GM12878 (cell line): ENCODE data around the gene RNASE9. TPM values are rescaled to one million over a fixed set of nuclear protein-coding genes. Genes with fewer than 3 reads are reported as not detected.

ENCODE experiments used
- CHD4 ChIP-seq: fragments of 200-600 bp; sonication (generic); IDR thresholded peaks from 2 replicates; pipeline ENCODE4 v1.6.1; 2016; ENCODE audit warnings: mild to moderate bottlenecking
- CREB1 ChIP-seq: IDR thresholded peaks from 2 replicates; pipeline ENCODE4 v1.6.1; 2012; ENCODE audit warnings: low read depth, mild to moderate bottlenecking, inconsistent platforms
- CREM ChIP-seq: IDR thresholded peaks from 2 replicates; pipeline ENCODE4 v1.6.1; 2014; ENCODE audit warnings: antibody characterized with exemption, low read depth
- EED ChIP-seq: sonication (generic); IDR thresholded peaks from 2 replicates; pipeline ENCODE4 v1.6.1; 2016; ENCODE audit warnings: antibody characterized with exemption, low read depth
- FOS ChIP-seq: IDR thresholded peaks from 3 replicates; pipeline ENCODE4 v1.6.1; 2011; ENCODE audit warnings: borderline replicate concordance; ENCODE audit not compliant: insufficient read length; ENCODE audit errors: extremely low read depth
- HCFC1 ChIP-seq: fragments of 150-350 bp; IDR thresholded peaks from 2 replicates; pipeline ENCODE4 v1.6.1; 2014; ENCODE audit warnings: low read length
- JUNB ChIP-seq: IDR thresholded peaks from 2 replicates; pipeline ENCODE4 v1.6.1; 2016; ENCODE audit warnings: antibody characterized with exemption, mild to moderate bottlenecking
- KDM1A ChIP-seq: fragments of 200-600 bp; sonication (generic); IDR thresholded peaks from 2 replicates; pipeline ENCODE4 v1.6.1; 2016; ENCODE audit warnings: borderline replicate concordance
- MYB ChIP-seq: fragments of 150-350 bp; IDR thresholded peaks from 2 replicates; pipeline ENCODE4 v1.6.1; 2014; ENCODE audit warnings: mild to moderate bottlenecking, low read depth, low read length, borderline replicate concordance
- MYC ChIP-seq: IDR thresholded peaks from 2 replicates; pipeline ENCODE4 v1.6.1; 2011; ENCODE audit warnings: mild to moderate bottlenecking, low read length, moderate library complexity, inconsistent platforms; ENCODE audit not compliant: insufficient read depth, insufficient replicate concordance, insufficient read length, severe bottlenecking
- PAX5 ChIP-seq: IDR thresholded peaks from 2 replicates; pipeline ENCODE4 v1.6.1; 2011; ENCODE audit warnings: low read depth, low read length, borderline replicate concordance
- PAX8 ChIP-seq: fragments of 450-650 bp; IDR thresholded peaks from 2 replicates; pipeline ENCODE4 v1.6.1; 2017; ENCODE audit warnings: mild to moderate bottlenecking, moderate library complexity
- POLR2A ChIP-seq: IDR thresholded peaks from 2 replicates; pipeline ENCODE4 v1.6.1; 2011; ENCODE audit warnings: low read depth, mild to moderate bottlenecking, low read length
- POLR2AphosphoS2 ChIP-seq: IDR thresholded peaks from 2 replicates; pipeline ENCODE4 v1.6.1; 2011; ENCODE audit warnings: low read depth, mild to moderate bottlenecking, low read length, improper control_type of control experiment, moderate library complexity
- SMAD1 ChIP-seq: fragments of 450-650 bp; IDR thresholded peaks from 2 replicates; pipeline ENCODE4 v1.6.1; 2018; ENCODE audit warnings: mild to moderate bottlenecking, low read depth; ENCODE audit not compliant: partially characterized antibody
- SMARCA5 ChIP-seq: fragments of 450-650 bp; IDR thresholded peaks from 2 replicates; pipeline ENCODE4 v1.6.1; 2017; ENCODE audit warnings: mild to moderate bottlenecking
- SRF ChIP-seq, 2 experiments: IDR thresholded peaks; 2 replicates each; pipeline ENCODE4 v1.6.1; 2011; ENCODE audit warnings: low read depth in 2 of 2, low read length in 2 of 2, mild to moderate bottlenecking in 1 of 2, moderate library complexity in 1 of 2
- STAT3 ChIP-seq: IDR thresholded peaks from 2 replicates; pipeline ENCODE4 v1.6.1; 2011; ENCODE audit warnings: low read depth, low read length, improper control_type of control experiment
- SUPT20H ChIP-seq: IDR thresholded peaks from 2 replicates; pipeline ENCODE4 v1.6.1; 2011; ENCODE audit warnings: low read depth, mild to moderate bottlenecking, low read length, moderate library complexity, borderline replicate concordance; ENCODE audit not compliant: control insufficient read depth
- TARDBP ChIP-seq: IDR thresholded peaks from 2 replicates; pipeline ENCODE4 v1.6.1; 2016; ENCODE audit warnings: borderline replicate concordance
- ZNF207 ChIP-seq: fragments of 450-650 bp; IDR thresholded peaks from 2 replicates; pipeline ENCODE4 v1.6.1; 2014; ENCODE audit warnings: antibody characterized with exemption, mild to moderate bottlenecking, borderline replicate concordance
- polyA plus RNA-seq, 11 experiments: library from polyadenylated mRNA; depleted of rRNA in 4 of 11; unstranded in 6 of 11; stranded (reverse) in 5 of 11; fragments of >200 nt; fragmentation: Nextera tagmentation in 4 of 11; fragmentation: Illumina TruSeq in 1 of 11; extraction: Ambion mirVana in 4 of 11; extraction: Trizol in 1 of 11; gene quantifications; 1 replicate in 1 of 11; 2 replicates in 10 of 11; pipeline versions ENCODE4 v1.2.1 to v1.2.3, GENCODE V29; 2011 to 2016; ENCODE audit warnings: inconsistent platforms in 2 of 11, missing spikeins in 2 of 11, low read depth in 1 of 11
- total RNA-seq, 4 experiments: library from RNA; depleted of rRNA in 3 of 4; stranded (reverse); fragments of >200 nt in 3 of 4; fragmentation: Illumina TruSeq in 1 of 4; extraction: Trizol in 1 of 4; gene quantifications; 2 replicates each; pipeline versions ENCODE4 v1.2.1 to v1.2.3, GENCODE V29; 2013 to 2021
- TF ChIP-seq, protein P1 (sequence below): fragments of 450-650 bp; conservative IDR thresholded peaks from 2 replicates; pipeline ENCODE4 v1.6.1; 2017; ENCODE audit warnings: mild to moderate bottlenecking, moderate library complexity
- TF ChIP-seq, protein P2 (sequence below): fragments of 450-650 bp; IDR thresholded peaks from 2 replicates; pipeline ENCODE4 v1.6.1; 2018; ENCODE audit warnings: mild to moderate bottlenecking, low read depth, moderate library complexity; ENCODE audit not compliant: partially characterized antibody
- TF ChIP-seq, protein P3 (sequence below): IDR thresholded peaks from 2 replicates; pipeline ENCODE4 v1.6.1; 2012; ENCODE audit warnings: mild to moderate bottlenecking, low read depth, low read length

Gene RNASE9
- total and polyA plus RNA-seq, 10 of the 15 experiments (the other 5 are each of a cell fraction or from before 2014, with no cell fraction given) = not detected

DNA sequence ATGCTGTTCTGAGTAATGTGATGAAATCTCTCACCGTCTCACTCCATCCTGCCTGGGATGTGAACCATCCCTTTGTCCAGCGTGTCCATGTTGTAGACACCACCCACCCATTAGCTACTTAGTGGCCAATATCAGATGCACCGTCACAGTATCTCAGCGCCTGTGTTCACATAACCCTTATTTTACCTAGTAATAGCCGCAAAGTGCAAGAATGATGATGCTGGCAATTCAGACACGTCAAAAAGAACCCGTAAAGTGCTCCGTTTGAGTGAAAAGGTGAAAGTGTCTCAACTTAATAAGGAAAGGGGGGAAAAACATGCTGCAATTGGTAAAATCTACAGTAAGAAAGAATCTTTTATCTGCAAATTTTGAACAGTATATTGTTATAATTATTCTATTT is 52.5 kb downstream of the RNASE9 start (continued):
- TF ChIP-seq, protein P1, sequence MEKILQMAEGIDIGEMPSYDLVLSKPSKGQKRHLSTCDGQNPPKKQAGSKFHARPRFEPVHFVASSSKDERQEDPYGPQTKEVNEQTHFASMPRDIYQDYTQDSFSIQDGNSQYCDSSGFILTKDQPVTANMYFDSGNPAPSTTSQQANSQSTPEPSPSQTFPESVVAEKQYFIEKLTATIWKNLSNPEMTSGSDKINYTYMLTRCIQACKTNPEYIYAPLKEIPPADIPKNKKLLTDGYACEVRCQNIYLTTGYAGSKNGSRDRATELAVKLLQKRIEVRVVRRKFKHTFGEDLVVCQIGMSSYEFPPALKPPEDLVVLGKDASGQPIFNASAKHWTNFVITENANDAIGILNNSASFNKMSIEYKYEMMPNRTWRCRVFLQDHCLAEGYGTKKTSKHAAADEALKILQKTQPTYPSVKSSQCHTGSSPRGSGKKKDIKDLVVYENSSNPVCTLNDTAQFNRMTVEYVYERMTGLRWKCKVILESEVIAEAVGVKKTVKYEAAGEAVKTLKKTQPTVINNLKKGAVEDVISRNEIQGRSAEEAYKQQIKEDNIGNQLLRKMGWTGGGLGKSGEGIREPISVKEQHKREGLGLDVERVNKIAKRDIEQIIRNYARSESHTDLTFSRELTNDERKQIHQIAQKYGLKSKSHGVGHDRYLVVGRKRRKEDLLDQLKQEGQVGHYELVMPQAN = no peak
- TF ChIP-seq CHD4 = no peak
- no peak for TF ChIP-seq POLR2A
- TF ChIP-seq SRF (IDR thresholded peaks at IDR 0.05; ENCODE audit: low read depth in 2 of 2, low read length in 2 of 2) = no peak
- no peak for TF ChIP-seq FOS
- TF ChIP-seq KDM1A = no peak
- peak; percentile 55; the same call in 1 of the 2 replicates for TF ChIP-seq CREB1
- TF ChIP-seq POLR2AphosphoS2 = no peak
- peak; percentile 91 for TF ChIP-seq JUNB
- TF ChIP-seq ZNF207 = no peak
- TF ChIP-seq, protein P2, sequence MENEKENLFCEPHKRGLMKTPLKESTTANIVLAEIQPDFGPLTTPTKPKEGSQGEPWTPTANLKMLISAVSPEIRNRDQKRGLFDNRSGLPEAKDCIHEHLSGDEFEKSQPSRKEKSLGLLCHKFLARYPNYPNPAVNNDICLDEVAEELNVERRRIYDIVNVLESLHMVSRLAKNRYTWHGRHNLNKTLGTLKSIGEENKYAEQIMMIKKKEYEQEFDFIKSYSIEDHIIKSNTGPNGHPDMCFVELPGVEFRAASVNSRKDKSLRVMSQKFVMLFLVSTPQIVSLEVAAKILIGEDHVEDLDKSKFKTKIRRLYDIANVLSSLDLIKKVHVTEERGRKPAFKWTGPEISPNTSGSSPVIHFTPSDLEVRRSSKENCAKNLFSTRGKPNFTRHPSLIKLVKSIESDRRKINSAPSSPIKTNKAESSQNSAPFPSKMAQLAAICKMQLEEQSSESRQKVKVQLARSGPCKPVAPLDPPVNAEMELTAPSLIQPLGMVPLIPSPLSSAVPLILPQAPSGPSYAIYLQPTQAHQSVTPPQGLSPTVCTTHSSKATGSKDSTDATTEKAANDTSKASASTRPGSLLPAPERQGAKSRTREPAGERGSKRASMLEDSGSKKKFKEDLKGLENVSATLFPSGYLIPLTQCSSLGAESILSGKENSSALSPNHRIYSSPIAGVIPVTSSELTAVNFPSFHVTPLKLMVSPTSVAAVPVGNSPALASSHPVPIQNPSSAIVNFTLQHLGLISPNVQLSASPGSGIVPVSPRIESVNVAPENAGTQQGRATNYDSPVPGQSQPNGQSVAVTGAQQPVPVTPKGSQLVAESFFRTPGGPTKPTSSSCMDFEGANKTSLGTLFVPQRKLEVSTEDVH = no peak
- TF ChIP-seq, protein P3, sequence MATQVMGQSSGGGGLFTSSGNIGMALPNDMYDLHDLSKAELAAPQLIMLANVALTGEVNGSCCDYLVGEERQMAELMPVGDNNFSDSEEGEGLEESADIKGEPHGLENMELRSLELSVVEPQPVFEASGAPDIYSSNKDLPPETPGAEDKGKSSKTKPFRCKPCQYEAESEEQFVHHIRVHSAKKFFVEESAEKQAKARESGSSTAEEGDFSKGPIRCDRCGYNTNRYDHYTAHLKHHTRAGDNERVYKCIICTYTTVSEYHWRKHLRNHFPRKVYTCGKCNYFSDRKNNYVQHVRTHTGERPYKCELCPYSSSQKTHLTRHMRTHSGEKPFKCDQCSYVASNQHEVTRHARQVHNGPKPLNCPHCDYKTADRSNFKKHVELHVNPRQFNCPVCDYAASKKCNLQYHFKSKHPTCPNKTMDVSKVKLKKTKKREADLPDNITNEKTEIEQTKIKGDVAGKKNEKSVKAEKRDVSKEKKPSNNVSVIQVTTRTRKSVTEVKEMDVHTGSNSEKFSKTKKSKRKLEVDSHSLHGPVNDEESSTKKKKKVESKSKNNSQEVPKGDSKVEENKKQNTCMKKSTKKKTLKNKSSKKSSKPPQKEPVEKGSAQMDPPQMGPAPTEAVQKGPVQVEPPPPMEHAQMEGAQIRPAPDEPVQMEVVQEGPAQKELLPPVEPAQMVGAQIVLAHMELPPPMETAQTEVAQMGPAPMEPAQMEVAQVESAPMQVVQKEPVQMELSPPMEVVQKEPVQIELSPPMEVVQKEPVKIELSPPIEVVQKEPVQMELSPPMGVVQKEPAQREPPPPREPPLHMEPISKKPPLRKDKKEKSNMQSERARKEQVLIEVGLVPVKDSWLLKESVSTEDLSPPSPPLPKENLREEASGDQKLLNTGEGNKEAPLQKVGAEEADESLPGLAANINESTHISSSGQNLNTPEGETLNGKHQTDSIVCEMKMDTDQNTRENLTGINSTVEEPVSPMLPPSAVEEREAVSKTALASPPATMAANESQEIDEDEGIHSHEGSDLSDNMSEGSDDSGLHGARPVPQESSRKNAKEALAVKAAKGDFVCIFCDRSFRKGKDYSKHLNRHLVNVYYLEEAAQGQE = no peak
- TF ChIP-seq SMARCA5 = no peak
- no peak for TF ChIP-seq HCFC1
- TF ChIP-seq PAX8 = no peak
- TF ChIP-seq STAT3 = no peak
- no peak for TF ChIP-seq TARDBP
- TF ChIP-seq SMAD1 = no peak
- no peak for TF ChIP-seq MYB
- no peak for TF ChIP-seq PAX5
- 0 out of 2 replicates have a peak, but pooled peaks have one; percentile 20 for TF ChIP-seq EED
- no peak for TF ChIP-seq MYC
- TF ChIP-seq SUPT20H = no peak
- peak; percentile 69 for TF ChIP-seq CREM
